ENCODE results near the gene BPIFB6.

The BPIFB6 gene

GRCh38 chr20:33015700-33016580 lies 15.5 kb upstream of the BPIFB6 start:
- DNase-seq (ENCODE audit: low read depth in 3 of 3): no peak

- no peak for DNase-seq (ENCODE audit: low read depth in 3 of 3)
Observed at GRCh38 chr20:33016581-33017109, 14.8 kb upstream of the BPIFB6 start.

GRCh38 chr20:33017542-33017941 lies 13.9 kb upstream of the BPIFB6 start:
- no peak for DNase-seq (ENCODE audit: low read depth in 3 of 3)

- DNase-seq (ENCODE audit: low read depth in 3 of 3): no peak
Observed at GRCh38 chr20:33018169-33018931, 13.1 kb upstream of the BPIFB6 start.

- no peak for DNase-seq (ENCODE audit: low read depth in 3 of 3)
Observed at GRCh38 chr20:33019465-33020277, 11.8 kb upstream of the BPIFB6 start.

- DNase-seq (ENCODE audit: low read depth in 3 of 3): no peak
Observed at GRCh38 chr20:33020278-33021161, 10.9 kb upstream of the BPIFB6 start.

- no peak for DNase-seq (ENCODE audit: low read depth in 3 of 3)
Observed at GRCh38 chr20:33021879-33022278, 9.6 kb upstream of the BPIFB6 start.

- DNase-seq (ENCODE audit: low read depth in 3 of 3): no peak
Observed at GRCh38 chr20:33022289-33022688, 9.2 kb upstream of the BPIFB6 start.

GRCh38 chr20:33022694-33023438 lies 8.6 kb upstream of the BPIFB6 start:
- no peak for DNase-seq (ENCODE audit: low read depth in 3 of 3)

- DNase-seq (ENCODE audit: low read depth in 3 of 3): no peak
Observed at GRCh38 chr20:33023439-33024242, 7.8 kb upstream of the BPIFB6 start.

- DNase-seq (ENCODE audit: low read depth in 3 of 3): no peak
Observed at GRCh38 chr20:33024243-33024560, 7.2 kb upstream of the BPIFB6 start.

GRCh38 chr20:33024609-33025317 lies 6.7 kb upstream of the BPIFB6 start:
- no peak for DNase-seq (ENCODE audit: low read depth in 3 of 3)

- DNase-seq (ENCODE audit: low read depth in 3 of 3): no peak
Observed at GRCh38 chr20:33025318-33025876, 6.1 kb upstream of the BPIFB6 start.

- no peak for DNase-seq (ENCODE audit: low read depth in 3 of 3)
Observed at GRCh38 chr20:33026072-33026778, 5.2 kb upstream of the BPIFB6 start.

- DNase-seq (ENCODE audit: low read depth in 3 of 3): no peak
Observed at GRCh38 chr20:33026779-33027759, 4.4 kb upstream of the BPIFB6 start.
